K562 (cell line): ENCODE results near the gene MTX3. TPM values are rescaled to one million over a fixed set of nuclear protein-coding genes. Genes with fewer than 3 reads are reported as not detected.

Experiments
- ATAC-seq: fragments of 200-7000 bp; cut with Tn5 transposase; 3 replicates; pipeline ENCODE4 v1.9.1; 2020; ENCODE audit warnings: moderate library complexity
- BruUV-seq: library from RNA; stranded (reverse); fragments of 400-500 nt; replicated peaks from 2 replicates; lab custom pipeline; 2021; lab: Mats Ljungman, UMichigan
- CTCF ChIA-PET: fragments of 300-600 bp; formaldehyde crosslinking; extraction: SDS; loops from one replicate; lab custom pipeline; 2021; ENCODE audit warnings: low intra/inter-chr PET ratio; lab: Yijun Ruan, JAX
- POLR2A ChIA-PET: fragments of 300-600, 350-650 bp; sonication (Branson Sonifier 250); formaldehyde crosslinking; extraction: SDS; loops from one replicate; lab custom pipeline; 2021; ENCODE audit warnings: antibody characterized with exemption, inconsistent platforms; lab: Yijun Ruan, JAX
- DNase-seq, 4 experiments: peaks; one replicate each; pipeline versions ENCODE4 v3.0.0 to v3.0.0-alpha.2; 2011 to 2018; ENCODE audit warnings: low spot score in 3 of 4, mixed read lengths in 3 of 4; ENCODE audit errors: extremely low read depth in 1 of 4
- FAIRE-seq: peaks from 2 replicates; lab custom pipeline; 2011; peaks lifted over from hg19 to GRCh38; lab: Jason Lieb, UNC
- H2AFZ ChIP-seq: 2 replicates; pipeline ENCODE4 v1.6.0; 2011; ENCODE audit warnings: low read depth, low read length, control low read depth, inconsistent platforms
- H3K27ac ChIP-seq: fragments of 200-600 bp; 3 replicates; pipeline ENCODE4 v1.8.0; 2011; ENCODE audit warnings: low read depth, mild to moderate bottlenecking, control low read depth, inconsistent platforms, low read length, moderate library complexity, mixed read lengths; ENCODE audit errors: extremely low read depth
- H3K27me3 ChIP-seq, 2 experiments: fragments of 300-600 bp in 1 of 2; 2 replicates in 1 of 2; 3 replicates in 1 of 2; pipeline versions ENCODE4 v1.6.0 to v1.8.0; 2011; ENCODE audit warnings: inconsistent platforms in 2 of 2, low read length in 2 of 2, mild to moderate bottlenecking in 1 of 2, mixed read lengths in 1 of 2, moderate library complexity in 1 of 2; ENCODE audit not compliant: control insufficient read depth in 2 of 2, insufficient read depth in 2 of 2
- H3K36me3 ChIP-seq: fragments of 300-600 bp; 3 replicates; pipeline ENCODE4 v1.8.0; 2011; ENCODE audit warnings: mild to moderate bottlenecking, low read length, inconsistent platforms; ENCODE audit not compliant: control insufficient read depth, insufficient read depth
- H3K4me1 ChIP-seq, 2 experiments: fragments of 200-600 bp in 1 of 2; replicated peaks in 1 of 2; 2 replicates in 1 of 2; 3 replicates in 1 of 2; pipeline versions ENCODE4 v1.5.1 to v1.8.0; 2011; ENCODE audit warnings: inconsistent platforms in 2 of 2, low read length in 2 of 2, mild to moderate bottlenecking in 1 of 2, mixed read lengths in 1 of 2, moderate library complexity in 1 of 2; ENCODE audit not compliant: control insufficient read depth in 2 of 2, insufficient read depth in 2 of 2
- H3K4me2 ChIP-seq: 2 replicates; pipeline ENCODE4 v1.6.1; 2011; ENCODE audit warnings: low read length, control low read depth, inconsistent platforms, mixed read lengths; ENCODE audit not compliant: insufficient read depth
- H3K4me3 ChIP-seq: fragments of 200-600 bp; sonication (generic), shearing (Covaris generic); 2 replicates; pipeline ENCODE4 v1.5.1; 2016; ENCODE audit warnings: control low read depth, inconsistent platforms
- H3K79me2 ChIP-seq: fragments of 200-600 bp; 3 replicates; pipeline ENCODE4 v1.8.0; 2011; ENCODE audit warnings: low read length, inconsistent platforms; ENCODE audit not compliant: control insufficient read depth, insufficient read depth
- H3K9ac ChIP-seq, 2 experiments: 2 replicates each; pipeline versions ENCODE4 v1.6.0 to v1.6.1; 2011; ENCODE audit warnings: low read depth in 2 of 2, low read length in 2 of 2, control low read depth in 1 of 2, inconsistent platforms in 1 of 2, mild to moderate bottlenecking in 1 of 2, mixed read lengths in 1 of 2; ENCODE audit not compliant: insufficient read depth in 1 of 2
- H3K9me1 ChIP-seq: one replicate; pipeline ENCODE4 v1.6.0; 2011; ENCODE audit warnings: inconsistent platforms, mild to moderate bottlenecking, low read length, moderate library complexity; ENCODE audit not compliant: control insufficient read depth, insufficient read depth
- H3K9me3 ChIP-seq: replicated peaks from 2 replicates; pipeline ENCODE4 v1.5.1; 2011; ENCODE audit warnings: low read depth, low read length, inconsistent platforms; ENCODE audit not compliant: control insufficient read depth, insufficient read depth
- H4K20me1 ChIP-seq: replicated peaks from 2 replicates; pipeline ENCODE4 v1.6.1; 2011; ENCODE audit warnings: low read length, inconsistent platforms, mixed read lengths; ENCODE audit not compliant: control insufficient read depth, insufficient read depth
- BMI1 ChIP-seq: fragments of 150-350 bp; IDR thresholded peaks from 2 replicates; pipeline ENCODE4 v1.6.1; 2014; ENCODE audit warnings: low read length
- CHD4 ChIP-seq: fragments of 200-600 bp; sonication (generic); IDR thresholded peaks from 3 replicates; pipeline ENCODE4 v1.6.1; 2012; ENCODE audit warnings: low read depth, mild to moderate bottlenecking, mixed read lengths, low read length, inconsistent platforms; ENCODE audit not compliant: insufficient read depth, insufficient replicate concordance, poor library complexity, severe bottlenecking
- EGR1 ChIP-seq: fragments of 450-650 bp; conservative IDR thresholded peaks from 2 replicates; pipeline ENCODE4 v1.6.1; 2017; ENCODE audit warnings: mild to moderate bottlenecking
- EP400 ChIP-seq: fragments of 450-650 bp; IDR thresholded peaks from 2 replicates; pipeline ENCODE4 v1.6.1; 2017; ENCODE audit warnings: antibody characterized with exemption, mild to moderate bottlenecking, moderate library complexity
- MAFG ChIP-seq: fragments of 450-650 bp; conservative IDR thresholded peaks from 2 replicates; pipeline ENCODE4 v1.6.1; 2016; ENCODE audit warnings: missing genetic modification characterization, missing compliant biosample characterization
- ZFP36 ChIP-seq: fragments of 150-350 bp; IDR thresholded peaks from 2 replicates; pipeline ENCODE4 v1.6.1; 2018; ENCODE audit warnings: low read length, low read depth; ENCODE audit not compliant: partially characterized antibody
- ZNF586 ChIP-seq: fragments of 450-650 bp; formaldehyde crosslinking; conservative IDR thresholded peaks from 2 replicates; pipeline ENCODE4 v1.4.0; 2020; ENCODE audit warnings: mild to moderate bottlenecking, moderate library complexity
- WGBS: fragments of 100-300 bp; shearing (Covaris generic); methylation state at CpG from one replicate; pipeline ENCODE4 v1.1.6; 2016; ENCODE audit warnings: low coverage, mixed read lengths; ENCODE audit not compliant: insufficient coverage; ENCODE audit errors: missing lambda C conversion rate; 5-methylcytosine and 5-hydroxymethylcytosine counted together
- in situ Hi-C: fragments of 300-500 bp; cut with MboI; formaldehyde crosslinking; loops from 4 replicates; pipeline ENCODE4 v1.15.0; 2018; ENCODE audit warnings: inconsistent platforms, mixed read lengths
- intact Hi-C: fragments of 100-400 bp; cut with micrococcal nuclease; formaldehyde crosslinking; loops from 2 replicates; pipeline ENCODE4 v1.14.2; 2022
- polyA plus RNA-seq, 8 experiments: library from polyadenylated mRNA; depleted of rRNA in 4 of 8; stranded (reverse) in 5 of 8; unstranded in 3 of 8; fragments of >200 nt; fragmentation: Nextera tagmentation in 2 of 8; fragmentation: Illumina TruSeq in 1 of 8; extraction: Ambion mirVana in 2 of 8; extraction: Trizol in 1 of 8; gene quantifications; 2 replicates each; pipeline versions ENCODE4 v1.2.1 to v1.2.3, GENCODE V29; 2011 to 2014; ENCODE audit warnings: inconsistent platforms in 1 of 8, missing spikeins in 1 of 8
- total RNA-seq, 7 experiments: library from RNA; depleted of rRNA in 6 of 7; stranded (reverse); fragments of >200 nt in 6 of 7; fragmentation: Illumina TruSeq in 2 of 7; extraction: Trizol in 2 of 7; gene quantifications; 2 replicates each; pipeline versions ENCODE4 v1.2.1 to v1.2.3, GENCODE V29; 2011 to 2021; ENCODE audit warnings: low replicate concordance in 1 of 7

Gene MTX3
- total and polyA plus RNA-seq, 9 of the 15 experiments (the other 6 are each of a cell fraction or from before 2014, with no cell fraction given), result 0.04 to 0.36 (median 0.15) TPM; not detected in 1

- no TSS peak for BruUV-seq
- Histone ChIP-seq H3K4me2 (no peak overlapping the region), H3K27me3 (peaks cover 14 to 19% of the 10 kb centered on the region in 2 experiments; a peak in 4 of 5 replicates), H3K9ac (no peak overlapping the region), H3K9me3 (no peaks in the 10 kb centered on the region), H2AFZ (no peak overlapping the region), H3K4me1 (no peaks in the 10 kb centered on the region), H3K27ac (no peak overlapping the region), H3K4me3 (no peak overlapping the region), H4K20me1 (no peaks in the 10 kb centered on the region; the same call in 1 of the 2 replicates), H3K9me1 (no peaks in the 10 kb centered on the region), H3K36me3 (no peaks in the 10 kb centered on the region), H3K79me2 (no peaks in the 10 kb centered on the region)
- ATAC-seq (no peak), DNase-seq (no peak), FAIRE-seq (no peak)
- intact Hi-C loops (no loop called here), in situ Hi-C loops (no loop called here)
- CTCF ChIA-PET, result no interaction called here
- no peak for TF ChIP-seq CHD4
- TF ChIP-seq MAFG (tag), result no peak
- no peak for TF ChIP-seq EP400
- TF ChIP-seq ZNF586 (CRISPR knock-in tag), result no peak
- WGBS, result 3% methylated on average over 5 of the region's 5 CpGs
- POLR2A ChIA-PET, result no interaction called here
These were observed 24.6 kb downstream of the MTX3 start for GRCh38 chr5:79966448-79966847.

GRCh38 chr5:79964136-79964535 is 26.9 kb downstream of the MTX3 start:
- H3K79me2 ChIP-seq, result no peaks in the 10 kb centered on the region
- no peak for DNase-seq
- H3K9me1 ChIP-seq, result no peaks in the 10 kb centered on the region
- H2AFZ ChIP-seq, result no peak overlapping the region
- no peaks in the 10 kb centered on the region for H3K9me3 ChIP-seq
- no peak for TF ChIP-seq EGR1
- 0 out of 2 replicates have a peak, but pooled peaks have one; percentile 24 for TF ChIP-seq BMI1
- peak; percentile 7 for TF ChIP-seq ZFP36
- FAIRE-seq, result no peak
- H3K4me2 ChIP-seq, result no peak overlapping the region
- ATAC-seq, result no peak
- BruUV-seq, result no TSS peak
- H3K4me3 ChIP-seq, result no peak overlapping the region
- POLR2A ChIA-PET, result no interaction called here
- WGBS, result 1% methylated on average over 7 of the region's 7 CpGs
- no peaks in the 10 kb centered on the region; the same call in 1 of the 2 replicates for H4K20me1 ChIP-seq
- no peak overlapping the region for H3K9ac ChIP-seq
- no peak overlapping the region for H3K27ac ChIP-seq
- peaks cover 9 to 14% of the 10 kb centered on the region in 2 experiments; a peak in 4 of 5 replicates for H3K27me3 ChIP-seq
- H3K4me1 ChIP-seq, result no peaks in the 10 kb centered on the region
- intact Hi-C loops (no loop called here), in situ Hi-C loops (no loop called here)
- no peaks in the 10 kb centered on the region for H3K36me3 ChIP-seq
- CTCF ChIA-PET, result no interaction called here
